OCI-LY3 (cell line): Measurements from ENCODE around the gene OAT.

Experiments
- CTCF ChIP-seq: fragments of 200-600, 300-600 bp; sonication (generic); IDR thresholded peaks from 2 replicates; pipeline ENCODE4 v1.5.1; 2014; ENCODE audit warnings: antibody characterized with exemption, low read length, low read depth
- EZH2phosphoT487 ChIP-seq: fragments of 200-600 bp; shearing (Covaris generic); IDR thresholded peaks from 2 replicates; pipeline ENCODE4 v1.6.1; 2018; ENCODE audit warnings: antibody characterized with exemption, mixed run types, low read depth

GRCh38 chr10:124364674-124365073 is 54.0 kb downstream of the OAT start:
- TF ChIP-seq EZH2phosphoT487: no peak
- no peak for TF ChIP-seq CTCF
